Measurements from ENCODE around the gene C19orf53. TPM values are rescaled to one million over a fixed set of nuclear protein-coding genes. Genes with fewer than 3 reads are reported as not detected.

C19orf53 gene
- total and polyA plus RNA-seq, 2 experiments from 2014 or later, result 104 to 401 TPM

GRCh38 chr19:13796301-13797057, 22.2 kb downstream of the C19orf53 start (continued):
- TF ChIP-seq ZNF462 (CRISPR knock-in tag; IDR thresholded peaks at IDR 0.05), result no peak
- no peak for TF ChIP-seq REST (IDR thresholded peaks at IDR 0.05; ENCODE audit: unreplicated experiment)

- H3K79me2 ChIP-seq (replicated peaks; ENCODE audit: insufficient read depth), result peaks cover 12% of the 10 kb centered on the region
- no peak for ATAC-seq
- Mint-ChIP-seq H3K27ac (no peak overlapping the region; the same call in 1 of the 2 replicates), H3K27me3 (ENCODE audit: insufficient read depth, low read depth, poor library complexity) (peaks cover 11% of the 10 kb centered on the region), H3K36me3 (ENCODE audit: low read depth) (peaks cover 15% of the 10 kb centered on the region), H3K4me1 (peaks cover 4% of the 10 kb centered on the region; the same call in 2 of the 3 replicates), H3K4me3 (peak overlapping the region; percentile 93; the same call in 2 of the 3 replicates), H3K9me3 (no peaks in the 10 kb centered on the region)
- peak overlapping the region; percentile 86; the same call in 1 of the 2 replicates for H3K4me2 ChIP-seq
- H3K27me3 ChIP-seq (ENCODE audit: insufficient read depth), result no peaks in the 10 kb centered on the region
- H2AFZ ChIP-seq, result no peak overlapping the region
- 0 out of 2 replicates have a peak overlapping the region, but pooled peaks have one; percentile 50 for H3K27ac ChIP-seq (ENCODE audit: low read depth)
- no peaks in the 10 kb centered on the region; the same call in 1 of the 2 replicates for H4K20me1 ChIP-seq (replicated peaks; ENCODE audit: insufficient read depth)
- peaks cover 11% of the 10 kb centered on the region; the same call in 1 of the 2 replicates for H3K4me1 ChIP-seq (ENCODE audit: insufficient read depth)
- H3K36me3 ChIP-seq (ENCODE audit: insufficient read depth), result no peaks in the 10 kb centered on the region
- DNase-seq (ENCODE audit: low spot score), result no peak
- H3K4me3 ChIP-seq, result peak overlapping the region; percentile 70; the same call in 1 of the 2 replicates
- H3K9me2 ChIP-seq (ENCODE audit: insufficient read depth), result no peaks in the 10 kb centered on the region
- 0 out of 2 replicates have a peak, but pooled peaks cover 9% of the 10 kb centered on the region for H3F3A ChIP-seq (replicated peaks; ENCODE audit: low read depth)
- TF ChIP-seq CREB1 (CRISPR knock-in tag; IDR thresholded peaks at IDR 0.05; ENCODE audit: low read depth) (no peak), ETS1 (IDR thresholded peaks at IDR 0.05) (no peak)
These were observed 22.8 kb downstream of the C19orf53 start for GRCh38 chr19:13797058-13797440.

Measured in GM23338 (cell line).